ENCODE measurements around the gene UBN2. TPM values are rescaled to one million over a fixed set of nuclear protein-coding genes. Genes with fewer than 3 reads are reported as not detected.
"Not testable (repeated sequence)": the region's sequence is repeated elsewhere in the genome, so short reads cannot be mapped to it uniquely, and the experiment has no call there.

The UBN2 gene
- total and polyA plus RNA-seq, 4 experiments from 2014 or later: 0.49 to 26.7 (median 13.6) TPM

GRCh38 chr7:139321071-139321745 lies 90.2 kb downstream of the UBN2 start:
- Mint-ChIP-seq H3K36me3 (no peaks in the 10 kb centered on the region), H3K27ac (no peak overlapping the region), H3K9me3 (no peaks in the 10 kb centered on the region), H3K27me3 (peaks cover 2 to 3% of the 10 kb centered on the region in 2 donors), H3K4me1 (no peaks in the 10 kb centered on the region), H3K4me3 (no peak overlapping the region)
- Histone ChIP-seq H3K4me1 (ENCODE audit: insufficient read depth, low read length) (no peaks in the 10 kb centered on the region), H3K36me3 (ENCODE audit: insufficient read depth, low read length) (no peaks in the 10 kb centered on the region), H3K27me3 (ENCODE audit: insufficient read depth, low read length) (no peaks in the 10 kb centered on the region), H3K9me3 (ENCODE audit: control insufficient read depth in 1 of 2, low read length in 2 of 2) (no peaks in the 10 kb centered on the region), H3K27ac (ENCODE audit: low read depth, low read length) (no peak overlapping the region), H3K4me3 (ENCODE audit: low read length in 2 of 2) (no peak overlapping the region)
- POLR2A ChIA-PET (ENCODE audit: partially characterized antibody): no interaction called here
- intact Hi-C loops (cut with micrococcal nuclease): no loop called here
- no peak for DNase-seq
- CTCF ChIA-PET (ENCODE audit: partially characterized antibody): interaction anchor here (0.7 to 1.2 kb wide), 2 partner anchors 16 to 26 kb away, joined by 3 to 4 read pairs; no protein-coding TSS in a partner anchor

GRCh38 chr7:139324709-139325108 lies 93.7 kb downstream of the UBN2 start:
- H3K27me3 Mint-ChIP-seq; CTCF ChIA-PET (ENCODE audit: partially characterized antibody); H3K9me3 ChIP-seq (ENCODE audit: control insufficient read depth in 1 of 2, low read length in 2 of 2); H3K36me3 ChIP-seq (ENCODE audit: insufficient read depth, low read length); H3K27me3 ChIP-seq (ENCODE audit: insufficient read depth, low read length); H3K27ac Mint-ChIP-seq; H3K36me3 Mint-ChIP-seq; H3K4me1 ChIP-seq (ENCODE audit: insufficient read depth, low read length); H3K9me3 Mint-ChIP-seq; intact Hi-C loops (cut with micrococcal nuclease); H3K4me3 Mint-ChIP-seq; DNase-seq; H3K4me1 Mint-ChIP-seq; H3K27ac ChIP-seq (ENCODE audit: low read depth, low read length); POLR2A ChIA-PET (ENCODE audit: partially characterized antibody); H3K4me3 ChIP-seq (ENCODE audit: low read length in 2 of 2): not testable (repeated sequence)

GRCh38 chr7:139328375-139328774 lies 97.3 kb downstream of the UBN2 start:
- POLR2A ChIA-PET (ENCODE audit: partially characterized antibody): no interaction called here

GRCh38 chr7:139329119-139329518 lies 98.1 kb downstream of the UBN2 start:
- Mint-ChIP-seq H3K4me1 (peaks cover 6 to 18% (median 13%) of the 10 kb centered on the region in 4 donors), H3K36me3 (no peaks in the 10 kb centered on the region), H3K4me3 (no peak overlapping the region), H3K27ac (no peak overlapping the region), H3K9me3 (no peaks in the 10 kb centered on the region), H3K27me3 (no peaks in the 10 kb centered on the region)
- POLR2A ChIA-PET (ENCODE audit: partially characterized antibody): no interaction called here
- H3K36me3 ChIP-seq (ENCODE audit: insufficient read depth, low read length): no peaks in the 10 kb centered on the region
- H3K4me3 ChIP-seq (ENCODE audit: low read length in 2 of 2): no peak overlapping the region
- CTCF ChIA-PET (ENCODE audit: partially characterized antibody): no interaction called here
- H3K27me3 ChIP-seq (ENCODE audit: insufficient read depth, low read length): no peaks in the 10 kb centered on the region
- peaks cover 10% of the 10 kb centered on the region for H3K4me1 ChIP-seq (ENCODE audit: insufficient read depth, low read length)
- no peak overlapping the region for H3K27ac ChIP-seq (ENCODE audit: low read depth, low read length)
- no peak for DNase-seq
- intact Hi-C loops (cut with micrococcal nuclease): no loop called here
- no peaks in the 10 kb centered on the region for H3K9me3 ChIP-seq (ENCODE audit: control insufficient read depth in 1 of 2, low read length in 2 of 2)

More at GRCh38 chr7:139328375-139328774, 97.3 kb downstream of the UBN2 start:
- Mint-ChIP-seq H3K27ac (no peak overlapping the region), H3K4me3 (no peak overlapping the region), H3K27me3 (no peaks in the 10 kb centered on the region), H3K36me3 (no peaks in the 10 kb centered on the region), H3K4me1 (peaks cover 6 to 18% (median 13%) of the 10 kb centered on the region in 4 donors), H3K9me3 (no peaks in the 10 kb centered on the region)
- intact Hi-C loops (cut with micrococcal nuclease): no loop called here
- H3K27ac ChIP-seq (ENCODE audit: low read depth, low read length): no peak overlapping the region
- peaks cover 10% of the 10 kb centered on the region for H3K4me1 ChIP-seq (ENCODE audit: insufficient read depth, low read length)
- H3K4me3 ChIP-seq (ENCODE audit: low read length in 2 of 2): no peak overlapping the region
- no peaks in the 10 kb centered on the region for H3K27me3 ChIP-seq (ENCODE audit: insufficient read depth, low read length)
- H3K9me3 ChIP-seq (ENCODE audit: control insufficient read depth in 1 of 2, low read length in 2 of 2): no peaks in the 10 kb centered on the region
- CTCF ChIA-PET (ENCODE audit: partially characterized antibody): no interaction called here
- DNase-seq: no peak
- no peaks in the 10 kb centered on the region for H3K36me3 ChIP-seq (ENCODE audit: insufficient read depth, low read length)

GRCh38 chr7:139330333-139331030 lies 99.4 kb downstream of the UBN2 start:
- Histone ChIP-seq H3K4me3 (ENCODE audit: low read length in 2 of 2) (no peak overlapping the region), H3K9me3 (ENCODE audit: control insufficient read depth in 1 of 2, low read length in 2 of 2) (no peaks in the 10 kb centered on the region), H3K27ac (ENCODE audit: low read depth, low read length) (no peak overlapping the region), H3K27me3 (ENCODE audit: insufficient read depth, low read length) (no peaks in the 10 kb centered on the region), H3K36me3 (ENCODE audit: insufficient read depth, low read length) (no peaks in the 10 kb centered on the region), H3K4me1 (ENCODE audit: insufficient read depth, low read length) (peaks cover 10% of the 10 kb centered on the region)
- intact Hi-C loops (cut with micrococcal nuclease): no loop called here
- H3K27ac Mint-ChIP-seq: peak overlapping the region in 3 of 7 donors; percentile 5 to 67 (median 58)
- H3K9me3 Mint-ChIP-seq: peaks cover 0 to 4% (median 0%) of the 10 kb centered on the region in 8 donors
- H3K27me3 Mint-ChIP-seq: no peaks in the 10 kb centered on the region
- ChIA-PET CTCF (ENCODE audit: partially characterized antibody) (no interaction called here), POLR2A (ENCODE audit: partially characterized antibody) (no interaction called here)
- H3K4me3 Mint-ChIP-seq: no peak overlapping the region
- peaks cover 6 to 18% (median 13%) of the 10 kb centered on the region in 4 donors for H3K4me1 Mint-ChIP-seq
- peak in 1 of 5 donors; percentile 2 for DNase-seq
- no peaks in the 10 kb centered on the region for H3K36me3 Mint-ChIP-seq

- H3K9me3 Mint-ChIP-seq: peaks cover 0 to 4% (median 0%) of the 10 kb centered on the region in 8 donors
- DNase-seq: no peak
- peaks cover 6 to 18% (median 13%) of the 10 kb centered on the region in 4 donors for H3K4me1 Mint-ChIP-seq
- intact Hi-C loops (cut with micrococcal nuclease): no loop called here
- no peaks in the 10 kb centered on the region for H3K9me3 ChIP-seq (ENCODE audit: control insufficient read depth in 1 of 2, low read length in 2 of 2)
- H3K27me3 ChIP-seq (ENCODE audit: insufficient read depth, low read length): no peaks in the 10 kb centered on the region
- H3K27me3 Mint-ChIP-seq: no peaks in the 10 kb centered on the region
- CTCF ChIA-PET (ENCODE audit: partially characterized antibody): no interaction called here
- H3K27ac Mint-ChIP-seq: no peak overlapping the region
- no peaks in the 10 kb centered on the region for H3K36me3 Mint-ChIP-seq
- H3K36me3 ChIP-seq (ENCODE audit: insufficient read depth, low read length): no peaks in the 10 kb centered on the region
- H3K27ac ChIP-seq (ENCODE audit: low read depth, low read length): no peak overlapping the region
- POLR2A ChIA-PET (ENCODE audit: partially characterized antibody): no interaction called here
- H3K4me3 Mint-ChIP-seq: no peak overlapping the region
- peaks cover 10% of the 10 kb centered on the region for H3K4me1 ChIP-seq (ENCODE audit: insufficient read depth, low read length)
- no peak overlapping the region for H3K4me3 ChIP-seq (ENCODE audit: low read length in 2 of 2)
These were observed 101.8 kb downstream of the UBN2 start for GRCh38 chr7:139332697-139333359.

- intact Hi-C loops (cut with micrococcal nuclease); H3K27me3 Mint-ChIP-seq; POLR2A ChIA-PET (ENCODE audit: partially characterized antibody); H3K27me3 ChIP-seq (ENCODE audit: insufficient read depth, low read length); H3K36me3 ChIP-seq (ENCODE audit: insufficient read depth, low read length); H3K36me3 Mint-ChIP-seq; H3K4me3 Mint-ChIP-seq; H3K4me3 ChIP-seq (ENCODE audit: low read length in 2 of 2); H3K27ac Mint-ChIP-seq; H3K27ac ChIP-seq (ENCODE audit: low read depth, low read length); H3K9me3 Mint-ChIP-seq; DNase-seq; H3K9me3 ChIP-seq (ENCODE audit: control insufficient read depth in 1 of 2, low read length in 2 of 2): not testable (repeated sequence)
- H3K4me1 Mint-ChIP-seq: peaks cover 6 to 18% (median 13%) of the 10 kb centered on the region in 4 donors
- CTCF ChIA-PET (ENCODE audit: partially characterized antibody): interaction anchor here (0.6 kb wide), 1 partner anchor 451 kb away, joined by 4 read pairs; no protein-coding TSS in a partner anchor
- peaks cover 10% of the 10 kb centered on the region for H3K4me1 ChIP-seq (ENCODE audit: insufficient read depth, low read length)
These were observed 102.4 kb downstream of the UBN2 start for GRCh38 chr7:139333443-139333842.
